HG03442 (cell line): ENCODE results near the gene NIPAL3.
"Not testable (repeated sequence)": the region's sequence is repeated elsewhere in the genome, so short reads cannot be mapped to it uniquely, and the experiment has no call there.

ENCODE experiments used
- ATAC-seq: cut with Tn5 transposase; IDR thresholded peaks from one replicate; pipeline ENCODE4 v1.9.1; 2021; ENCODE audit warnings: mild to moderate bottlenecking, moderate library complexity; ENCODE audit not compliant: unreplicated experiment

NIPAL3 gene

GRCh38 chr1:24514946-24515345 is 99.3 kb downstream of the NIPAL3 start:
- no peak for ATAC-seq

- ATAC-seq: not testable (repeated sequence)
These were observed 100.1 kb downstream of the NIPAL3 start for GRCh38 chr1:24515671-24516209.

GRCh38 chr1:24516506-24516905 is 100.9 kb downstream of the NIPAL3 start:
- ATAC-seq: no peak

GRCh38 chr1:24517898-24518297 is 102.3 kb downstream of the NIPAL3 start:
- ATAC-seq: no peak

- not testable (repeated sequence) for ATAC-seq
These were observed 104.7 kb downstream of the NIPAL3 start for GRCh38 chr1:24520282-24520681.
